ENCODE data around the gene PHF5A. TPM values are rescaled to one million over a fixed set of nuclear protein-coding genes. Genes with fewer than 3 reads are reported as not detected.
A peak's percentile ranks its signal among the peaks of the same experiment; 100 is the strongest.

Gene PHF5A
- total and polyA plus RNA-seq, 10 of the 15 experiments (the other 5 are each of a cell fraction or from before 2014, with no cell fraction given), result 40.5 to 115 (median 79.2) TPM

- peak; percentile 27; the same call in 1 of the 2 replicates for TF ChIP-seq FOXM1 (IDR thresholded peaks at IDR 0.05; ENCODE audit: low read depth, low read length)
- no peak for TF ChIP-seq PKNOX1 (IDR thresholded peaks at IDR 0.05)
- no peak for TF ChIP-seq SRF (IDR thresholded peaks at IDR 0.05; ENCODE audit: low read depth in 2 of 2, low read length in 2 of 2)
- TF ChIP-seq WRNIP1 (IDR thresholded peaks at IDR 0.05; ENCODE audit: borderline replicate concordance, low read depth, low read length), result no peak
- no peak for TF ChIP-seq IRF3 (IDR thresholded peaks at IDR 0.05)
These were observed 10.0 kb upstream of the PHF5A start (continued) for GRCh38 chr22:41478473-41478872.

GRCh38 chr22:41474872-41475451 lies 6.5 kb upstream of the PHF5A start:
- Histone ChIP-seq H3K9me3 (replicated peaks; ENCODE audit: control insufficient read depth, insufficient read depth, low read length) (no peaks in the 10 kb centered on the region), H2AFZ (ENCODE audit: control insufficient read depth, low read depth, low read length) (no peak overlapping the region), H3K27ac (ENCODE audit: control insufficient read depth, insufficient read depth) (peak overlapping the region; percentile 47; the same call in 1 of the 2 replicates), H3K4me3 (no peak overlapping the region), H3K4me1 (ENCODE audit: control insufficient read depth, insufficient read depth, low read length) (peaks cover 40% of the 10 kb centered on the region), H3K4me2 (ENCODE audit: control insufficient read depth, insufficient read depth) (no peak overlapping the region), H3K9ac (ENCODE audit: control insufficient read depth, insufficient read depth, low read length) (no peak overlapping the region), H3K36me3 (ENCODE audit: control insufficient read depth in 2 of 2, insufficient read depth in 2 of 2, low read length in 1 of 2) (peaks cover 0 to 1% of the 10 kb centered on the region in 2 experiments; a peak in 1 of 4 replicates), H3K79me2 (ENCODE audit: control insufficient read depth, insufficient read depth, low read length) (peaks cover 73% of the 10 kb centered on the region), H4K20me1 (ENCODE audit: control insufficient read depth, insufficient read depth) (0 out of 2 replicates have a peak, but pooled peaks cover 3% of the 10 kb centered on the region), H3K27me3 (replicated peaks in 1 of 2; ENCODE audit: control insufficient read depth in 2 of 2, insufficient read depth in 2 of 2, low read length in 1 of 2) (no peaks in the 10 kb centered on the region)
- intact Hi-C loops (cut with micrococcal nuclease; ENCODE audit: unreplicated experiment) (no loop called here), in situ Hi-C loops (cut with MboI) (no loop called here)
- RAD21 ChIA-PET (ENCODE audit: unreplicated experiment), result interaction anchor here (0.7 to 2.8 kb wide), 9 partner anchors 9 to 145 kb away, joined by 3 to 10 read pairs (median 3); partner anchors contain the start of gene TEF
- DNase-seq (ENCODE audit: low read depth, low spot score), result no peak
- WGBS (ENCODE audit: insufficient coverage, insufficient replicate concordance, low lambda C conversion rate, missing lambda C conversion rate), result 62% methylated on average over 6 of the region's 6 CpGs
- no peak for ATAC-seq
- FAIRE-seq, result no peak
- SMC1A ChIA-PET (ENCODE audit: uncharacterized antibody, unreplicated experiment), result interaction anchor here (0.6 to 2.3 kb wide), 10 partner anchors 11 to 605 kb away, joined by 3 to 6 read pairs (median 3); partner anchors contain the start of gene TEF
- no TSS peak for BruUV-seq (replicated peaks)
- CTCF ChIA-PET, result interaction anchor here (0.9 to 5.2 kb wide), 3 partner anchors 43 to 72 kb away, joined by 3 to 26 read pairs (median 8); no protein-coding TSS in a partner anchor
- POLR2A ChIA-PET, result interaction anchor here (0.6 to 9.0 kb wide), 7 partner anchors 13 to 723 kb away, joined by 3 to 122 read pairs (median 6); partner anchors contain the start of genes TEF and TOB2
- TF ChIP-seq ZNF622 (IDR thresholded peaks at IDR 0.05) (no peak), PRDM15 (CRISPR knock-in tag; IDR thresholded peaks at IDR 0.05) (no peak), ZNF274 (IDR thresholded peaks at IDR 0.05; ENCODE audit: insufficient read depth, insufficient read length) (no peak), ASH2L (IDR thresholded peaks at IDR 0.05; ENCODE audit: borderline replicate concordance, low read depth) (no peak), MEF2B (IDR thresholded peaks at IDR 0.05; ENCODE audit: partially characterized antibody, poor library complexity, severe bottlenecking) (no peak), HCFC1 (IDR thresholded peaks at IDR 0.05; ENCODE audit: low read length) (no peak), JUNB (IDR thresholded peaks at IDR 0.05) (no peak), ZNF384 (IDR thresholded peaks at IDR 0.05; ENCODE audit: borderline replicate concordance, low read depth, low read length) (no peak), RELA (IDR thresholded peaks at IDR 0.05; ENCODE audit: borderline replicate concordance, partially characterized antibody) (no peak), SMARCA5 (IDR thresholded peaks at IDR 0.05) (no peak), MAX (IDR thresholded peaks at IDR 0.05; ENCODE audit: low read depth, low read length) (no peak)
